ENCODE measurements around the gene HLA-DQA2. TPM values are rescaled to one million over a fixed set of nuclear protein-coding genes. Genes with fewer than 3 reads are reported as not detected.
A peak's percentile ranks its signal among the peaks of the same experiment; 100 is the strongest.

Gene HLA-DQA2
- total and polyA plus RNA-seq, 2 of the 13 experiments (the other 11 are each of a cell fraction or from before 2014, with no cell fraction given): not detected

DNA sequence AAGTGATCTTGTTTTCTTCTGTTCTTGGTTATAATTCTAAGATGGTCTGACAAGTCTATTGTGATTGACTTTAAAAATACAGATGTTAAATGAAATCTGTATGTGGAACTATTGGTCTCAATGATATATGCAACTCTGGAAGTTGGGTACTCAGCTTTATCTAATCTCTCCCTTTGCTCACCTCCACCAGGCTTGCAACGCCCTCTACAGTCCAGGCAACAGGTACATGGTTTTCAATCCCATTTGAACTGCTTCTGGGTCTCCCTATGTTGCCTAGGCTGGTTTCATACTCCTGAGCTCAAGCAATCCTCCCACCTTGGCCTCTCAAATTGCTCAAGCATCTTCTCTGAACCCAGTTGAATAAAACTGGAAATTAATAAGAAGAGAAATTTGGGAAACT is 49.2 kb upstream of the HLA-DQA2 start:
- intact Hi-C loops (cut with micrococcal nuclease; ENCODE audit: unreplicated experiment): loop anchor here (10.0 kb wide), 1 partner anchor 447 kb away; no protein-coding TSS in a partner anchor
- Histone ChIP-seq H4K20me1 (ENCODE audit: insufficient read depth, low read length) (no peaks in the 10 kb centered on the region), H3K4me1 (ENCODE audit: insufficient read depth, low read length) (no peaks in the 10 kb centered on the region), H3K9me3 (ENCODE audit: low read length) (no peaks in the 10 kb centered on the region), H3K27me3 (ENCODE audit: control insufficient read depth in 1 of 2, insufficient read depth in 2 of 2, low read length in 2 of 2) (0 out of 5 replicates have a peak, but pooled peaks cover 0 to 2% of the 10 kb centered on the region in 2 experiments), H3K27ac (ENCODE audit: extremely low read length, insufficient read depth, low read length) (no peak overlapping the region), H2AFZ (ENCODE audit: low read length) (no peak overlapping the region), H3K79me2 (ENCODE audit: insufficient read depth, low read length) (no peaks in the 10 kb centered on the region), H3K36me3 (replicated peaks in 1 of 2; ENCODE audit: control insufficient read depth in 1 of 2, insufficient read depth in 2 of 2, low read length in 2 of 2) (no peaks in the 10 kb centered on the region), H3K4me3 (replicated peaks in 1 of 3; ENCODE audit: insufficient read depth in 1 of 3, low read depth in 2 of 3, low read length in 3 of 3) (no peak overlapping the region), H3K4me2 (ENCODE audit: low read depth, low read length) (no peak overlapping the region), H3K9ac (ENCODE audit: insufficient read depth, low read depth, low read length) (no peak overlapping the region)
- DNase-seq (ENCODE audit: low spot score) (peak; percentile 35), ATAC-seq (peak; percentile 68), FAIRE-seq (no peak)
- in situ Hi-C loops (cut with HindIII; ENCODE audit: extremely low pct_ligation_motif_present, low pct_unique_long_range_greater_than_20kb): no loop called here
- WGBS (ENCODE audit: low lambda C conversion rate): 0% methylated on average over 1 of the region's 1 CpG
- ChIA-PET CTCF (ENCODE audit: low intra/inter-chr PET ratio, low total read pairs) (interaction anchor here (1.5 to 1.7 kb wide), 3 partner anchors 260 to 278 kb away, joined by 5 to 7 read pairs (median 6); no protein-coding TSS in a partner anchor), POLR2A (no interaction called here)
- no TSS peak for BruUV-seq (replicated peaks)
- TF ChIP-seq BRD4 (CRISPR knock-in tag; IDR thresholded peaks at IDR 0.05): no peak
- no peak for TF ChIP-seq SETDB1 (CRISPR knock-in tag; IDR thresholded peaks at IDR 0.05; ENCODE audit: borderline replicate concordance)
- no peak for TF ChIP-seq MZF1 (CRISPR knock-in tag; IDR thresholded peaks at IDR 0.05; ENCODE audit: borderline replicate concordance)
- TF ChIP-seq ZNF776 (CRISPR knock-in tag; IDR thresholded peaks at IDR 0.05): no peak
- TF ChIP-seq ZNF468 (CRISPR knock-in tag; IDR thresholded peaks at IDR 0.05): no peak
- TF ChIP-seq ZNF510 (CRISPR knock-in tag; IDR thresholded peaks at IDR 0.05; ENCODE audit: low read depth): no peak
- no peak for TF ChIP-seq CENPT (CRISPR knock-in tag; IDR thresholded peaks at IDR 0.05; ENCODE audit: low read depth)
- TF ChIP-seq, protein P1, sequence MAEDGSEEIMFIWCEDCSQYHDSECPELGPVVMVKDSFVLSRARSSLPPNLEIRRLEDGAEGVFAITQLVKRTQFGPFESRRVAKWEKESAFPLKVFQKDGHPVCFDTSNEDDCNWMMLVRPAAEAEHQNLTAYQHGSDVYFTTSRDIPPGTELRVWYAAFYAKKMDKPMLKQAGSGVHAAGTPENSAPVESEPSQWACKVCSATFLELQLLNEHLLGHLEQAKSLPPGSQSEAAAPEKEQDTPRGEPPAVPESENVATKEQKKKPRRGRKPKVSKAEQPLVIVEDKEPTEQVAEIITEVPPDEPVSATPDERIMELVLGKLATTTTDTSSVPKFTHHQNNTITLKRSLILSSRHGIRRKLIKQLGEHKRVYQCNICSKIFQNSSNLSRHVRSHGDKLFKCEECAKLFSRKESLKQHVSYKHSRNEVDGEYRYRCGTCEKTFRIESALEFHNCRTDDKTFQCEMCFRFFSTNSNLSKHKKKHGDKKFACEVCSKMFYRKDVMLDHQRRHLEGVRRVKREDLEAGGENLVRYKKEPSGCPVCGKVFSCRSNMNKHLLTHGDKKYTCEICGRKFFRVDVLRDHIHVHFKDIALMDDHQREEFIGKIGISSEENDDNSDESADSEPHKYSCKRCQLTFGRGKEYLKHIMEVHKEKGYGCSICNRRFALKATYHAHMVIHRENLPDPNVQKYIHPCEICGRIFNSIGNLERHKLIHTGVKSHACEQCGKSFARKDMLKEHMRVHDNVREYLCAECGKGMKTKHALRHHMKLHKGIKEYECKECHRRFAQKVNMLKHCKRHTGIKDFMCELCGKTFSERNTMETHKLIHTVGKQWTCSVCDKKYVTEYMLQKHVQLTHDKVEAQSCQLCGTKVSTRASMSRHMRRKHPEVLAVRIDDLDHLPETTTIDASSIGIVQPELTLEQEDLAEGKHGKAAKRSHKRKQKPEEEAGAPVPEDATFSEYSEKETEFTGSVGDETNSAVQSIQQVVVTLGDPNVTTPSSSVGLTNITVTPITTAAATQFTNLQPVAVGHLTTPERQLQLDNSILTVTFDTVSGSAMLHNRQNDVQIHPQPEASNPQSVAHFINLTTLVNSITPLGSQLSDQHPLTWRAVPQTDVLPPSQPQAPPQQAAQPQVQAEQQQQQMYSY (CRISPR knock-in tag; IDR thresholded peaks at IDR 0.05): no peak
- no peak for TF ChIP-seq ZNF547 (CRISPR knock-in tag; IDR thresholded peaks at IDR 0.05)
- TF ChIP-seq NCOA2 (CRISPR knock-in tag; IDR thresholded peaks at IDR 0.05): no peak
- 0 out of 2 replicates have a peak, but pooled peaks have one; percentile 24 for TF ChIP-seq NR2C2 (CRISPR knock-in tag; IDR thresholded peaks at IDR 0.05; ENCODE audit: borderline replicate concordance)
- TF ChIP-seq, protein P2, sequence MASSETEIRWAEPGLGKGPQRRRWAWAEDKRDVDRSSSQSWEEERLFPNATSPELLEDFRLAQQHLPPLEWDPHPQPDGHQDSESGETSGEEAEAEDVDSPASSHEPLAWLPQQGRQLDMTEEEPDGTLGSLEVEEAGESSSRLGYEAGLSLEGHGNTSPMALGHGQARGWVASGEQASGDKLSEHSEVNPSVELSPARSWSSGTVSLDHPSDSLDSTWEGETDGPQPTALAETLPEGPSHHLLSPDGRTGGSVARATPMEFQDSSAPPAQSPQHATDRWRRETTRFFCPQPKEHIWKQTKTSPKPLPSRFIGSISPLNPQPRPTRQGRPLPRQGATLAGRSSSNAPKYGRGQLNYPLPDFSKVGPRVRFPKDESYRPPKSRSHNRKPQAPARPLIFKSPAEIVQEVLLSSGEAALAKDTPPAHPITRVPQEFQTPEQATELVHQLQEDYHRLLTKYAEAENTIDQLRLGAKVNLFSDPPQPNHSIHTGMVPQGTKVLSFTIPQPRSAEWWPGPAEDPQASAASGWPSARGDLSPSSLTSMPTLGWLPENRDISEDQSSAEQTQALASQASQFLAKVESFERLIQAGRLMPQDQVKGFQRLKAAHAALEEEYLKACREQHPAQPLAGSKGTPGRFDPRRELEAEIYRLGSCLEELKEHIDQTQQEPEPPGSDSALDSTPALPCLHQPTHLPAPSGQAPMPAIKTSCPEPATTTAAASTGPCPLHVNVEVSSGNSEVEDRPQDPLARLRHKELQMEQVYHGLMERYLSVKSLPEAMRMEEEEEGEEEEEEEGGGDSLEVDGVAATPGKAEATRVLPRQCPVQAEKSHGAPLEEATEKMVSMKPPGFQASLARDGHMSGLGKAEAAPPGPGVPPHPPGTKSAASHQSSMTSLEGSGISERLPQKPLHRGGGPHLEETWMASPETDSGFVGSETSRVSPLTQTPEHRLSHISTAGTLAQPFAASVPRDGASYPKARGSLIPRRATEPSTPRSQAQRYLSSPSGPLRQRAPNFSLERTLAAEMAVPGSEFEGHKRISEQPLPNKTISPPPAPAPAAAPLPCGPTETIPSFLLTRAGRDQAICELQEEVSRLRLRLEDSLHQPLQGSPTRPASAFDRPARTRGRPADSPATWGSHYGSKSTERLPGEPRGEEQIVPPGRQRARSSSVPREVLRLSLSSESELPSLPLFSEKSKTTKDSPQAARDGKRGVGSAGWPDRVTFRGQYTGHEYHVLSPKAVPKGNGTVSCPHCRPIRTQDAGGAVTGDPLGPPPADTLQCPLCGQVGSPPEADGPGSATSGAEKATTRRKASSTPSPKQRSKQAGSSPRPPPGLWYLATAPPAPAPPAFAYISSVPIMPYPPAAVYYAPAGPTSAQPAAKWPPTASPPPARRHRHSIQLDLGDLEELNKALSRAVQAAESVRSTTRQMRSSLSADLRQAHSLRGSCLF (CRISPR knock-in tag; IDR thresholded peaks at IDR 0.05; ENCODE audit: borderline replicate concordance): no peak
- TF ChIP-seq ZBTB20 (CRISPR knock-in tag; IDR thresholded peaks at IDR 0.05; ENCODE audit: borderline replicate concordance, low read depth): no peak
- TF ChIP-seq ZNF431 (CRISPR knock-in tag; IDR thresholded peaks at IDR 0.05; ENCODE audit: borderline replicate concordance, low read depth): no peak
- no peak for TF ChIP-seq GABPA (IDR thresholded peaks at IDR 0.05; ENCODE audit: low read depth, low read length)
- TF ChIP-seq GABPA (CRISPR knock-in tag; IDR thresholded peaks at IDR 0.05; ENCODE audit: low read depth): 0 out of 2 replicates have a peak, but pooled peaks have one; percentile 17

Data from HepG2 (cell line).